NCI-H187 (cell line): ENCODE results near the gene SETD3.

Source experiments
- DNase-seq, 2 experiments: peaks; one replicate each; lab custom pipeline; 2025; lab: John Stamatoyannopoulos, UW

SETD3 gene

GRCh38 chr14:99479906-99480869 is at the start of gene SETD3:
Gene SETD3, minus strand, starts transcription at chr14:99480859. Its CDS starts 15,054 bp downstream, at chr14:99465805.
- no peak for DNase-seq

- no peak for DNase-seq
These were observed 49.2 kb upstream of the SETD3 start for GRCh38 chr14:99529899-99530298.

GRCh38 chr14:99527427-99528076 is 46.9 kb upstream of the SETD3 start:
- no peak for DNase-seq

- DNase-seq: no peak
These were observed 46.4 kb upstream of the SETD3 start for GRCh38 chr14:99527026-99527425.

GRCh38 chr14:99525699-99526080 is 45.0 kb upstream of the SETD3 start:
- no peak for DNase-seq

GRCh38 chr14:99524804-99525698 is 44.4 kb upstream of the SETD3 start:
- no peak for DNase-seq

- DNase-seq: no peak
These were observed 43.5 kb upstream of the SETD3 start for GRCh38 chr14:99524091-99524661.

- DNase-seq: no peak
These were observed 43.0 kb upstream of the SETD3 start for GRCh38 chr14:99523704-99524055.

- DNase-seq: no peak
These were observed 42.5 kb upstream of the SETD3 start for GRCh38 chr14:99522934-99523703.

- no peak for DNase-seq
These were observed 41.8 kb upstream of the SETD3 start for GRCh38 chr14:99522457-99522891.

GRCh38 chr14:99522025-99522401 is 41.4 kb upstream of the SETD3 start:
- DNase-seq: no peak

- DNase-seq: no peak
These were observed 40.7 kb upstream of the SETD3 start for GRCh38 chr14:99521176-99522024.

GRCh38 chr14:99520571-99521081 is 40.0 kb upstream of the SETD3 start:
- no peak for DNase-seq

- no peak for DNase-seq
These were observed 39.3 kb upstream of the SETD3 start for GRCh38 chr14:99519931-99520421.

- no peak for DNase-seq
These were observed 38.8 kb upstream of the SETD3 start for GRCh38 chr14:99519347-99519881.

GRCh38 chr14:99518441-99519346 is 38.0 kb upstream of the SETD3 start:
- DNase-seq: peak; percentile 32 to 54

GRCh38 chr14:99517643-99518381 is 37.2 kb upstream of the SETD3 start:
- DNase-seq: no peak
